H54 (cell line): Measurements from ENCODE around the gene CACNA2D2.
A peak's percentile ranks its signal among the peaks of the same experiment; 100 is the strongest.

Source experiments
- DNase-seq: peaks from one replicate; pipeline ENCODE4 v3.0.0; 2011; ENCODE audit warnings: low spot score, mixed read lengths; ENCODE audit not compliant: insufficient read length
- FAIRE-seq: peaks from 3 replicates; lab custom pipeline; 2011; peaks lifted over from hg19 to GRCh38; lab: Jason Lieb, UNC
- POLR2A ChIP-seq: IDR thresholded peaks from 2 replicates; pipeline ENCODE4 v1.6.1; 2011; ENCODE audit warnings: low read depth, mild to moderate bottlenecking, low read length

CACNA2D2 gene

GRCh38 chr3:50503504-50504342 lies at the start of gene CACNA2D2:
TSS of gene CACNA2D2 (minus strand) at chr3:50503634. CDS start at chr3:50503423, 211 bp downstream.
- no peak for DNase-seq
- FAIRE-seq = no peak
- TF ChIP-seq POLR2A = peak; percentile 50

- DNase-seq (no peak), FAIRE-seq (no peak)
- TF ChIP-seq POLR2A = no peak
Measured at GRCh38 chr3:50552598-50552997, 49.2 kb upstream of the CACNA2D2 start.

GRCh38 chr3:50551681-50552435 lies 48.4 kb upstream of the CACNA2D2 start:
- no peak for FAIRE-seq
- TF ChIP-seq POLR2A = no peak
- no peak for DNase-seq

GRCh38 chr3:50551054-50551659 lies 47.7 kb upstream of the CACNA2D2 start:
- FAIRE-seq (no peak), DNase-seq (no peak)
- no peak for TF ChIP-seq POLR2A

GRCh38 chr3:50550079-50550736 lies 46.8 kb upstream of the CACNA2D2 start:
- FAIRE-seq (no peak), DNase-seq (no peak)
- no peak for TF ChIP-seq POLR2A

GRCh38 chr3:50549226-50549625 lies 45.8 kb upstream of the CACNA2D2 start:
- TF ChIP-seq POLR2A = no peak
- DNase-seq (no peak), FAIRE-seq (no peak)

- DNase-seq (no peak), FAIRE-seq (no peak)
- no peak for TF ChIP-seq POLR2A
Measured at GRCh38 chr3:50545781-50546180, 42.3 kb upstream of the CACNA2D2 start.

- DNase-seq = peak; percentile 90
- peak; percentile 76 for FAIRE-seq
- TF ChIP-seq POLR2A = no peak
Measured at GRCh38 chr3:50542177-50543034, 39.0 kb upstream of the CACNA2D2 start.

GRCh38 chr3:50539356-50540286 lies 36.2 kb upstream of the CACNA2D2 start:
- TF ChIP-seq POLR2A = no peak
- no peak for DNase-seq
- FAIRE-seq = no peak

- DNase-seq = no peak
- no peak for TF ChIP-seq POLR2A
- no peak for FAIRE-seq
Measured at GRCh38 chr3:50537421-50538129, 34.1 kb upstream of the CACNA2D2 start.

- FAIRE-seq (no peak), DNase-seq (no peak)
- TF ChIP-seq POLR2A = no peak
Measured at GRCh38 chr3:50536471-50537180, 33.2 kb upstream of the CACNA2D2 start.
